Hepatocyte (in vitro differentiated cells): ENCODE measurements around the gene EIF3D.

Source experiments
- EZH2 ChIP-seq: fragments of 200-600 bp; sonication (generic); IDR thresholded peaks from 2 replicates; pipeline ENCODE4 v1.6.1; 2016; ENCODE audit warnings: antibody characterized with exemption, mild to moderate bottlenecking, borderline replicate concordance
- EZH2phosphoT487 ChIP-seq: fragments of 200-600 bp; sonication (generic); IDR thresholded peaks from one replicate; pipeline ENCODE4 v1.6.1; 2018; ENCODE audit warnings: antibody characterized with exemption, mild to moderate bottlenecking, low read depth, moderate library complexity; ENCODE audit not compliant: unreplicated experiment, severe bottlenecking
- TF ChIP-seq, protein P1 (sequence below): fragments of 200-600 bp; sonication (generic); IDR thresholded peaks from 2 replicates; pipeline ENCODE4 v1.5.1; 2016; ENCODE audit warnings: antibody characterized with exemption, mild to moderate bottlenecking; ENCODE audit not compliant: poor library complexity

DNA sequence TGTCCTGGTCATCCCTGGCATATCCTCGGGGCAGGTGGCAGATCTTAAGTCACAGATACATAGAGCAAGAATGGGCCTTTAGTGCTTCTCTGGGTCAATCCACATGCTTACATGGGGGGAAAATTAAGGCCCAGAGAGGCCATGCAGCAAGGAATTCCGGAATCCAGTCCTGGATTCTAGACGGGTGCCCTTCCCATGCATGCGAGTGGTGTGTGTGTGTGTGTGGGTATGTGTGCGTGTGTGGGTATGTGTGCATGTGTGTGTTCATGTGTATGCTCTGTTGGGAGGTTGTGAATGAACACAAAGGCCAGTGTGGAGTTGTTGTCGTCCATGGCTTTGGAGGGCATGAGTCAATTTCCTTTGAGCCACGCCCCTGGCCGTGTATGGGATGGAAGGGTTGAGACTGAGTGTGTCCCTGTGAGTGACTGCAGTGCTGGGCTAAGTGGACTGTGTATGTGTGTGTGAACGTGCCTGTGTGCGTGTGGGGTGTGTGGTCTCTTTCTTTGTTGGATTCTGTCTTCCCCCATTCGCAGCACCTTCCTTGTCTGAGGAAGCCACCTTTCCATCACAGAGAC is 33.4 kb upstream of the EIF3D start:
- TF ChIP-seq, protein P1, sequence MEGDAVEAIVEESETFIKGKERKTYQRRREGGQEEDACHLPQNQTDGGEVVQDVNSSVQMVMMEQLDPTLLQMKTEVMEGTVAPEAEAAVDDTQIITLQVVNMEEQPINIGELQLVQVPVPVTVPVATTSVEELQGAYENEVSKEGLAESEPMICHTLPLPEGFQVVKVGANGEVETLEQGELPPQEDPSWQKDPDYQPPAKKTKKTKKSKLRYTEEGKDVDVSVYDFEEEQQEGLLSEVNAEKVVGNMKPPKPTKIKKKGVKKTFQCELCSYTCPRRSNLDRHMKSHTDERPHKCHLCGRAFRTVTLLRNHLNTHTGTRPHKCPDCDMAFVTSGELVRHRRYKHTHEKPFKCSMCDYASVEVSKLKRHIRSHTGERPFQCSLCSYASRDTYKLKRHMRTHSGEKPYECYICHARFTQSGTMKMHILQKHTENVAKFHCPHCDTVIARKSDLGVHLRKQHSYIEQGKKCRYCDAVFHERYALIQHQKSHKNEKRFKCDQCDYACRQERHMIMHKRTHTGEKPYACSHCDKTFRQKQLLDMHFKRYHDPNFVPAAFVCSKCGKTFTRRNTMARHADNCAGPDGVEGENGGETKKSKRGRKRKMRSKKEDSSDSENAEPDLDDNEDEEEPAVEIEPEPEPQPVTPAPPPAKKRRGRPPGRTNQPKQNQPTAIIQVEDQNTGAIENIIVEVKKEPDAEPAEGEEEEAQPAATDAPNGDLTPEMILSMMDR = no peak
- TF ChIP-seq EZH2phosphoT487 = no peak
- no peak for TF ChIP-seq EZH2
